ENCODE data around the gene EPB42.
"Not testable (repeated sequence)": the region's sequence is repeated elsewhere in the genome, so short reads cannot be mapped to it uniquely, and the experiment has no call there.

EPB42 gene

DNA sequence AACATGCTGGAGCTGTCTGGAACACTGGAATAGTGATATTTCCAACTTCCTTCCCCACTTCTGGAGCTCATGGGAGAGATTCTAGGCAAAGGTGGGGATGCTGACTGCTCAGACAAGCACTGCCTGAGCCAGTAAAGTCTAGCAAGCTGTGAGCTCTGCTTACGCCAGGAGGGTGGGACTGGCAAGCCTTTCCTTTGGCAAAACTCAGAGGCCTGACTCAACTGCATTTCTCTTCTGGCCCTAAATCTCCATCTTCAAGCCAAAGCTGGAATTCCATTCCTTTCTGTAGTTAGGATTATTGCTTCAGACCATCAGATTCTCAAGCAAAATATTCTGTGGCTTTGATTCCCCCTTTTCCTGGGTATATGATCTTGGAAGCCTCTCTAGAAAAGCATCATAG is 20.3 kb upstream of the EPB42 start:
- DNase-seq (ENCODE audit: low read depth) = no peak

DNA sequence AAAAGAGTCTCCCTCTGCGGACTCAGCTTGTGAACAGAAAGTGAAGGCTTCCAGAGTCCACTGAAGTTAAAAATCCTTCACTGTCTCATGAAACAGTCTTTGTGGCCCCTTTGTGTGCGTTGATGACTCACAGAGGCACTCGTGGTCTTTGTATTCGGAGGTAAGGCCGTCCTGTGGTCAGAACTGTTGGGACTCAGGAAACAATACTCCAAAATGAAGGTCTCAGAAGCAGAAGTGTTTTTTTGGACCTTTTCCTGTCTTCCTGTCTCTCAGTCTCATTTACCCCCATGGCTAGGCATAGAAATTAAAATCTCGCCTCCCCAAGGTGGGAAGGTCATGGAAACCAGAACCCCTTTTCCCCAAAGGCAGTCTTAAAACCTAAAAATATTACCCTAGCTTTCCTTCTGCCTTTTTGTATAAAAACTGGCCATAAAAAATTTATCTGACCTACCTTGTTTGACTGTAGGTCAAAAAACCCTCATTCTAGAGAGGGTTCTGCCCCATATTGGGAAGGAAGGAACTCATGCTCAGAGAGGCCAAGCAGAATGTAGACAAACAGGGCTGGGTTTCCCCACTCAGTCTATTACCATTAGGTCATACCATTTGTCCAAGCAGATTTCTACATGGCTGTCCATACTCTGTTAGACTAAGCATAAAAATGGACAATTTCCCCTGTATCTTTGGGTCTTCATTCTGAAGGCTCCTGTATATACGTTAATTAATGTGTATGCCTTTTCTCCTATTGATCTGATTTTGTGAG is 19.1 kb upstream of the EPB42 start:
- DNase-seq (ENCODE audit: low read depth) = no peak

DNA sequence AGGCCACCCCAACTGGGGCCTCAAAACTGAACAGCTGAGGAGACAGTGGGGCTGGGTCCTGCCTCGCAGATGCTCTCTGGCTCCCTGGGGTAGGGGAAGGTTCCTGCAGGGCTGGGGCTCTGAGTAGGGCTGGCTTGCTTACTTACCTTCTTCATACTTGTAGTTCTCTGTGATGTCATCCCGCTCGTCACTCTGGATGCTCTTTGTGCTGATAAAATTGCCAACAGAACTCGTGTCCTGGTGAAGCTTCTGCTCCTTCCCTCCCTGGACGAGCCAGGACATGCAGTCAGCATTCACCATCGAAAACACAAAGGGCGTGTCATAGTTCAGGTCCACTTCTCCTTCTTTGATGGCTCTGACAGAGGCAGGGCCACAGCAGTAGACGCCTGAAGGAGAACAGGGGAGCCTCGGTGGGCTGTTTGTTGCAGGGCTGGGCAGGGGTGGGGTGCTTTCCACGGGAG is 17.9 kb upstream of the EPB42 start:
- no peak for DNase-seq (ENCODE audit: low read depth)

DNA sequence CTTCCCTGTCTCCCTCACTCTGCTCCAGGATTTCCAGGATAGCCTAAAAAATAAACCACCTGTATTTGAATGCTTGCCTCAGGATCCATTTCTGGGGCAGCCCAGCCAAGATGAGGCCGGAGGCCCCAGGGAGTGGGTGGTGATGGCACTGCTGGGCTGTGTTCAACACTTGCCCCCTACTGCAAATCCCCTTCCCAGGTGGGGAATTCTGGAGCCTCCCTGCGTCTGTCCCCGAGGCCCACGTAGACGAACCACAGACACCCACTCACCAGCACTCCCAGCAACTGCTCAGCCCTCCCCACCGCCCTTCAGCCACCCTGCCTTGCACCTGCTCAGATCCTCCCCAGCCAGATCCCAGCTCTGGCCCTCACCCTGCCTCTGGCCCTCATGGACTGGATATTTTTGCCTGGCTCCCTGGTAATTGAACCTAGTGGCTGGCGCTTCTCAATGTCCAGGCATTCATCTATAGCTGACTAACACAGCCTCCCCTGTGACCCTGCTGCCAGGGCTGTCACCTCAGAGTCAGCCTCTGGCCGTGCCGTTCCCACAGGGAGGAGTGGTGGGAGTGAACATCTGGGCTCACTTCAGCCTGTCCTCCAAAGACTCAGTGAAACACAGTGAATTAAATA is 17.1 kb upstream of the EPB42 start:
- DNase-seq (ENCODE audit: low read depth) = no peak

DNA sequence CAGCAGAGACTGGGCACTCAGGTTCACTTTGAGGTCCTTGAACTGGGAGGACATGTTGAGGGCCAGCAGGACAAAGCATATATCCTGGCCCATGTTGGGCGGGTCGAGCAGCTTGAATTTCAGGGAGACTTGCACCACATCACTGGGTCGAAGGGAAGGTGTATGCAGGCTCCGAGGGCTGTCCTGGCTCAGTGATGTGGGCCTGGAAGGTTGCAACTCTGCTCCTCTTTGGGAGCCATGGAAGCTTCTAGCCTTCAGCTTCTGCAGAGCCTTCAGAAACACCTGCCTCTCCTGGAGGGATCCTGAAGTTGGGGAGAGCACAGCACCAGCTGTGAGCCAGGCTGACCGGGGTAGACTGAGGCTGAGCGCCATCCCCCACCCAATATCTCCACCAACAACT is 14.7 kb upstream of the EPB42 start:
- DNase-seq (ENCODE audit: low read depth) = no peak

DNA sequence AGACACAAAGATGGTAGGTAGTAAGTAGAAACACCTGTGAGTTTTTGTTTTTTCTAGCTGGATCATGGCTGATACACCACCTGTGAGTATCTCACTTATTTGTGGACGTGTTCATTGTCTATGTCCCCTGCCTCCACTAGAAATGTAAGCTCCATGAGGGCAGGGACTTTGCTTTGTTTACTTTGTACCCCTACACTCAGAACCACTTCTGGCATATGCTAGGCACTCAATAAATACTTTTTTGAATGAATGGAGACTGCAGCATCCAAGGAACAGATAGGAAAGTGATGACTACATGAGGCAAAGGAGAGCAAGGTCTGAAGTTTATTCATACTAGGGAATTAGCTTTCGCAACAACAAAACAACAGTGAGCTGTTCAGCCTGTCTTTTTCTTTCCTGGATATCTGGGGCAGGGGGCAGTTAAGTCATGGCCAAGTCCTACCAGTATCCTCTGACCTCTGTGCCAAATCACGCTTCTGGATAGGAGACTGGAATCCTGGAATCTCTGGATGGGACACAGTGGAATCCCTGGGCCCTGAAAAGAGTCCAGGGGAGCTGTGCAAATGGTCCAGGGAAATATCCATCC is 11.6 kb upstream of the EPB42 start:
- no peak for DNase-seq (ENCODE audit: low read depth)

DNA sequence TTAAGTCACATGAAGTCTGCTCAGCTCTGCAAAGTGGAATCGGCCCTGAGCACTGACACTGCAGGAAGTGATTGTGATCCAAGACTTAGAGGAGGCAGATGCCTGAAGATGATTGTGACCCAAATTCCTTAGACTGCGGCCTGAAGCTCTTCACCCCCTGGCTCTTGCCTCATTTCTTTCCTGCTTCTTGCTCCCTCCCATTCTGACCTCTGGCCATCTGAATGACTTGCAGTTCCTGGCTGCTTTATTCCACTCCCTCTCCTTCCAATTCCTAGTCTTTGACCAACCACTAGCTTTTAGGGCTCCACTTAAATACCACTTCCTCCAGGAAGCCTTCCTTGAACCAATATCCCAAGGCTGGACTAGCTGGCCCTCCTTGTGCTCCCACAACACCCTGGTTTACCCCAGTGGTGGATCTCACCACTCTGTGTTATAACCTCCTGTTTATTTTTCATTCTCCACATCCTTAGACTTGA is 9.9 kb upstream of the EPB42 start:
- DNase-seq (ENCODE audit: low read depth) = no peak

DNA sequence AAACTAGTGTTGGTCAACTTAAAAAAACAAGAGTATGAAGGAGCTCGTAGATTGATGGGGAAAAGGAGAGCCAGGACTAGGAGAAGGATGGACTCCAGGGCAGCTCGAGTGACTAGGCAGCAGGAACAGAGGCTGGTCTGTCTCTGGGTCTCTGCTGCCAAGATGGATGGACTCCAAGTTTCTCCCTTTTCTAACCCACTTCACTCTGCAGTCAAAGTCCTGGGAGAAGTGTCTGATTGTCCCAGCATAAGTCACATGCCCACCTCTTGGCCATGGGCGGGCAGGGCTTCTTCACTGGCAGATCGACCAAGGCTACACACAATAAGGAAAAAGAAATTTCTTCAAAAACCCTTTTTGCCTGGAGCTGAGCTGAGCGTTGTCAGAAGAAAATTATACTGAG is 9.2 kb upstream of the EPB42 start:
- no peak for DNase-seq (ENCODE audit: low read depth)

DNA sequence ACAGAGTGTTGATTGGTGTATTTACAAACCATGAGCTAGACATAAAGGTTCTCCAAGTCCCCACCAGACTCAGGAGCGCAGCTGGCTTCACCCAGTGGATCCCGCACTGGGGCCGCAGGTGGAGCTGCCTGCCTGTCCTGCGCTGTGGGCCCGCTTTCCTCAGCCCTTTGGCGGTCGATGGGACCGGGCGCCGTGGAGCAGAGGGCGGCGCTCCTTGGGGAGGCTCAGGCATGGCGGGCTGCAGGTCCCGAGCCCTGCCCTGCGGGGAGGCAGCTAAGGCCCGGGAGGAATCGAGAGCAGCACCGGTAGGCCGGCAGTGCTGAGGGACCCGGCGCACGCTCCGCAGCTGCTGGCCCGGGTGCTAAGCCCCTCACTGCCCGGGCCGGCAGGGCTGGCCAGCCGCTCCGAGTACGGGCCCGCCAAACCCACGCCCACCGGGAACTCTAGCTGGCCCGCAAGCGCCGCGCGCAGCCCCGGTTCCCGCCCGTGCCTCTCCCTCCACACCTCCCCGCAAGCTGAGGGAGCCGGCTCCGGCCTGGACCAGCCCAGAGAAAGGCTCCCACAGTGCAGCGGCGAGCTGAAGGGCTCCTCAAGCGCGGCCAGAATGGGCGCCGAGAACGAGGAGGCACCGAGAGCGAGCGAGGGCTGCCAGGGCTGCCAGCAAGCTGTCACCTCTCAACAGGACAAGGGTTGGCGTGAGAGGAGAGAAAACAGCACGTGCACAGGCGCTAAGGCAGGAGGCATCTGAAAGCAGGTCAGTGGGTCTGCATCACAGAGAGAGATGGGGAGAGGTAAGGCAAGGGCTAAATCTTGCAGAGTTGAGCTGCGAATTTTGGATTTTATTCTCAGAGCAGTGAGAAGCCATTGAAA is 5.9 kb upstream of the EPB42 start:
- DNase-seq (ENCODE audit: low read depth) = no peak

DNA sequence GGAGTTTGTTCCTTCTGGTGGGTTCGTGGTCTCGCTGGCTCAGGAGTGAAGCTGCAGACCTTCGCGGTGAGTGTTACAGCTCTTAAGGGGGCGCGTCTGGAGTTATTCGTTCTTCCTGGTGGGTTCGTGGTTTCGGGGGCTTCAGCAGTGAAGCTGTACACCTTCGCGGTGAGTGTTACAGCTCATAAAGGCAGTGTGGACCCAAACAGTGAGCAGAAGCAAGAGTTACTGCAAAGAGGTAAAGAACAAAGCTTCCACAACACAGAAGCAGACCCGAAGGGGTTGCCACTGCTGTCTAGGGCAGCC is 5.1 kb upstream of the EPB42 start:
- DNase-seq (ENCODE audit: low read depth) = not testable (repeated sequence)

DNA sequence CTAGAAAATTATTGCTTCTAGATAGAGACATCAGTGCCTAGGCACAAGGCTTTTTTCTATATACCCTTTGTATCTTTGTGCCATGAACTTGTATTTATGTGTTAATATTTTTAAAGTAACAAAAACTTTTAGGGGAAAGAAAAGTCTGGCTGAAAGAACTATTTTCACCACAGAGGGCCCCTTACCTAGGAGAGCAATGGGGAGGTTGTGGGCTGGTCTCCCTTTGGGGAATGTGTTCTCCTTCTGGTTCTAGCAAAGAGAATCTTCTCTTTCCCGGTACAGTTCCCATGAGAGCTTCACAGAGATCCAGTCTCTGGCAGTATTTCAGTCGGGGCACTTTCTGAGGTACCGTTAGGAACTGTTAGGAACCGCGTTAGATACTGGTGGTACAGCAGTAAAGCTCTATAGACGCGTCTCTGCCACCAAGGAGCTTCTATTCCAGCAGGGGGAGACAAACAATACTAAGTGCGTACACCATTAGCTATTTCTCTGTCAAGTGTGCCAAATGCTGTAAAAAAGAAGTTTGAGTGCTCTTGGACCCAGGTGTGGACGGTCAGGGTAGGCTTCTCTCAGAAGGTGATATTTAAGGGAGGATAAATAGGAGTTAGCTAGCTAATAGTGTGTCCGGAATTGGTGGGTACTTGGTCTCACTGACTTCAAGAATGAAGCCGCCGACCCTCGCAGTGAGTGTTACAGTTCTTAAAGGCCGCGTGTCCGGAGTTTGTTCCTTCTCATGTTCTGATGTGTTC is 4.6 kb upstream of the EPB42 start:
- DNase-seq (ENCODE audit: low read depth) = no peak

DNA sequence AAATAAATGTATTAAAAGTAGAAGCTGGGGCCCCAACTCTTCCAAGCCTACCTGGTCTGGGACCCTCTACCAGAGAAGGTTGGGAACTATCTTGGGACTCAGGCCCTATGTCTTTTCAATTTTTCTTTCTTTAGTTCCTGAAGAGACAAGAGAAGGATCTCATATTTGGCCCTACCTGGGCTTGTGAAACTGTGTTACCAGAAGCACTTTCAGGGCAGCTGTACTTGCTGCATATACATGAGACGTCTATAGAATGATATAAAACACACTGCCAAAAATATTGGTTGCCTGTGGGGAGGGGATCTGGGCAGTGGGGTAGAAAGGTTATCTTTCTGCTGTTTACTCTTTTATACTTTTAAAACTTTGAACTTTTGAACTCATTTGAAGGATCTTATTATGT is 604 bp upstream of the EPB42 start:
- no peak for DNase-seq (ENCODE audit: low read depth)

DNA sequence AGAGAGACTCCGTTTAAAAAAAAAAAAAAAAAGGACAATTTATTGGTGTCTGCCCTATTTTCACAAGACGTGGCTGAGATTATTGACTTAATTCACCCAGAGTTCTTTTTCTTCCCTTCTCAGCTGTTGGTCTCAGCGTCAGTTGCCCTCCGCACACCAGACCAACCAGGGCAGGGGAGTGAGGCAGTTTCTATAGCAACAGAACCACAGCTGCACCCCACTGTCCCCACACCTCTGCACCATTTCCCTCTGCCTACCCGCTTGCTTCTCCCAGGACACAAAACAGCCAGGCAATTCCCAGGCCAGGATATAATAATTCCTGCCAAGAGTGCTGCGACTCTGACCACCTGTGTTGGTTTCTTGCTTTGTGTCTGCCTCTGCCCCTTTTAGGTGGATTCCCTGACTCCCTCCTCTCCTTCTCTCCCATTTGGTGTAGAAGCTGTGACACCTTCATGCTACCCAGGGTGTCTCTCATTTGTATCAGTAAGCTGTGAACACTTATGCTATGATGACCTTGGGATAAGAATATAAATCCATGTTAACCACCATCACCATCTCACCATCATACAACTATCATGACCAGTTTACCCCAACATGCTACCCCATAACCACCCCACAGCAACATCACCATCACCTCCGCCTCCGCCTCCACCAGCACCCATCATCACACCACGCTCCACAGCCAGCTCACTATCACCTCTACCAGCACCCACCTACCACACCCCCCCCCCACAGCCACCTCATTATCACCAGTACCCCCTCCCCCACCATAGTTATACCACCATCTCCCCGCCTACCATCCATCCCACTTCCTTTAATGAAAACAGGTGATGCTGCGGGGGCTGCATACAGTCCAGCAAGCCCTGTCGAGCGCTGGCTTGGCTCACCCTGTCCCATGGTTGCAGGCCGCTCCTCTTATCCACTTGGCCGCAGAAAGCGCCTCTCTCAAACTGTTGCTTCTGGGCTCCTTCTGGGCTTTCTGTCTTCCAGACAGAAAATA is 589 bp downstream of the EPB42 start:
- no peak for DNase-seq (ENCODE audit: low read depth)

DNA sequence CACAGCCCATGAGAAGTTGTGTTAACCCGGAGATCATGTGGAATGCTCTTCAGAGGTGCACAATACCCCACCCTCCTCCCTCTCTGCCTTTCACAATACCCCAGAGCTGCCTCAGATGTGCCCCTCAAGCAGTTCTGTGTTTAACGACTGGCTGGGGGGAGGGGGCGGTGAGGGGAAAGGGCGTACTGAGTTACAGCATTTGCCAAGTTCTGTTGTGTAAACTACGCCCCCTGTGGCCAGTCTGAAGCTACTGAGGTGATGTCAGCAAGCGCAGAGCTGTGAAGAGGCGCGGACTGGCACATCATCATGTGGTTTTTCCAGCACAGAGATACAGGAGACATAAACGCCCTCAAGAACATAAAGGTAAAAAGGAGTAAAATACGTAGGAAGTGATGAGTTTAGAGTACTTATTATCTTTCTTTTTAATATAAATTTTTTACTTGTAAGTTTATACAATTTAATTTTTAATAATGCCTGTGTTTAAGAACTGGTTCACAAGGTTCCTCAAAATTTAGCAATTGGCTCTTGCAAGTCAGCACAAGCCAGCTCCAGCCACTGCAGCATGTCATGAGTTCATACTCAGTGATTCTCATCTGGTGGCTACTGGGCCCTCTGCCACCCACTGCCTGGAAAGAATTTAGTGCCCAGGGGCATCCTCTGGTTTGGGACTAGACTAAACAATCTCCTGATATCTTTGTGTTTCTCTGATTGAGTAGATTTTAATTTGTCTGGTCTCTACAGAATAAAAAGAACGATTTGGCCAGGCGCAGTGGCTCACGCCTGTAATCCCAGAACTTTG is 1.7 kb downstream of the EPB42 start:
- DNase-seq (ENCODE audit: low read depth) = no peak

DNA sequence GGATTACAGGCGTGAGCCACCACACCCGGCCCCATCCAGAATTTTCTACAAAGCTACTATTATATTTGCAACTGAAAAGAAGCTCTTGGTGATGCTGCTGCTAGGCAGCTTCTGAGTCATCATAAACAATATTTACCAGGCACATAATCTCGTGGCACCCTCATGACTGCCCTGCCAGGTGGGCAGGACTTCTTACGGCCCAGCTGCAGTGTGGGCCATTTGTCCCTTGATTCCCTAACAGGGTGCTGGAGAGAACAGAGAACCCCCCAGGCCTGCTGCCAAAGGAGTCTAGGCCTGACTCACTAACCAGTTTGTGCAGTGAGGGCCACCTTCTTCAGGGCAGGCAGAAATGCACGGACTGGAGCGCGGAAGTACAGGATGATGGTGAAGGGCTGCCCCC is 4.9 kb downstream of the EPB42 start:
- DNase-seq (ENCODE audit: low read depth) = no peak

DNA sequence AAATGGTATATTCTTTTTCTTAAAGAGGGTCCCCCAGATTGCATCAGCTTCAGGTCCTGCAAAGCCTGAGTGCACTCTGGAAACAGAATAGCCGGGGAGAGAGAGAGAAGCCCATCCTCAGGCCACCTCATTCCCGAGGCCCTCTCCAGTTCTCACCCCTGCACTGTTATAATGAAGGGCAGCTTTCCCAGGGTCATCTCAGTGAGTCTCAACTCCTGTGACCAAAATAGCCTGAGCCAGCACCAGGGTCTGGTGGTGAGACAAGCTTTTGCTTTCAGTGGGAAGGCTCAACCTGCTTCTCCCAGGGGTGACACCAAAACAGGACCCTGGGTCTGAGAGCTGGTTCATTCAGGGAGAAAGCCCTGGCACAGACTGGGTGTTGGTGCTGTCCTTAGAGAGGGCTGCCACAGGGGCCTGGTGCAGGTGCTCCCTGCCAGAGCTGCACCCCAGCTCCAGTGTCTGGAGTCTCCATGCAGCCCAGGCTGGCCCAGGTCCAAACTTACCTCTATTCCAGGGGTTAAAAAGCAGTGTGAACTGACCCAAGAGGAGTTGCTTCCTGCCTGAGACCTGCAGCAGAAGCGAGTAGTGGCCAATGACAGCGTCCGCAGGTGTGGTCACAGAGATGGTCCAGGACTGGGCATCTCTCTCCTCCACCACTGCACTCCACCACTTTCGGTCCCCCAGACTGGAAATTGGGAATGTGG is 6.1 kb downstream of the EPB42 start:
- DNase-seq (ENCODE audit: low read depth) = no peak

DNA sequence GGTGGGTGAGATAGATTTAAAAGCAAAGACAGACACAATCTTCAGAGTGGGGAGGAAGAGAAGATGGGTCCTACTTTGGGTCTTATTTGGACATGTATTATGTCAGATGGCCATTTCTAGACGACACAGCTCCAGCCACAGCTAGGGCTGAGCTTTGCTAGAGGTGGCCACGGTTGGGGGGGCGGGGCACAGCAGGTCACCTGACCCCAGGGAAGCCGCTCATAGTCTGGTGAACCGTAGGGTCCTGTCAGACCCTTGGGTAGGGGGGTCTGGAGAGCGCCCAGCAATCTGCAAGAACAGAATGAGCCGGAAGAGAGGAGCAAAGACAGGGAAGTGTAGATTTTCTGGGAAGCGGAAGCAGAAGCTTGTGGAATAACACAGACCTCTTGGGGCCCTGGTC is 6.6 kb downstream of the EPB42 start:
- DNase-seq (ENCODE audit: low read depth) = no peak

DNA sequence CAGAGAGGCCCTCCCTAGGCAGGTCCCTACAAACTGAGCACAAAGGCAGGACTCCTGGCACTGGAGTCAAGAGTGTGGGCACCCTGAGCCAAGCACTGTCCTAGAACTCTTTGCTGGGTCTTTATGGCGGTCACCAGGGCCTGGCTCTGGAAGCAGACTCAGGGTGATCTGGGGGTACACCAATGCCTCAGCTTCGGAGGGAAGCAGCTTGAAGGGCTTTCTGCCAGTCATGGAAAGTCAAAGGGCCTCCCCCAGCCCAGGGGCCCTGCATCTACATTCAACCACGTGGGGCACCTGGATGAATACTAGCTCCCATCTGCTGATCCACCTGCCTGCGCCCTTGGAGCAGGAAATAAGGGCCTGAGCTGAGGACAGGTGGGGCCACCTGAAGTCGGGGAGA is 7.4 kb downstream of the EPB42 start:
- no peak for DNase-seq (ENCODE audit: low read depth)

DNA sequence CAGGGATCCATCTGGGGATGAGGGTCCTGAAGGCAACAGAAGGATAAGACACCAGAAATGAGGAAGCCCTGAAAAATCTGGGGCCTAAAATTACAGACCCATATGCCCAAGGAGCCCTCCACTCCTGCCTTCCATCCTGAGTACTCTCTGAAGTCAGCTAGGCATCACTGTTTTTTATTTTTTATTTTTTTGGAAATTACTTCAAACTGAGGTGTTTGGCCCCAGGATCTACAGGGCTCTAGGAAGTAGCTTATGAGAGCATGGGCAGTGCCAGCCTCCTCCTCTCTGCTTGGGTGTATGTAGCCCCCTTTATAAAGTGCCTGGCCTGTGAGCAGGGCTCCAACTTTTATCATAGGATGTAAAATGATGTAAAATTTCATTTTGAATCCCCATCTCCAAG is 7.9 kb downstream of the EPB42 start:
- DNase-seq (ENCODE audit: low read depth) = no peak

Measured in non-pigmented ciliary epithelial cell (primary cell).